ENCODE results near the gene TIGD1. TPM values are rescaled to one million over a fixed set of nuclear protein-coding genes. Genes with fewer than 3 reads are reported as not detected.

TIGD1 gene
- polyA plus RNA-seq, 3 donors: 1.6 to 4.1 (median 2.1) TPM

- Histone ChIP-seq H3K4me2 (replicated peaks; ENCODE audit: extremely low read depth, low read length, poor library complexity, severe bottlenecking) (no peak overlapping the region), H3K4me1 (ENCODE audit: control insufficient read depth in 1 of 2, insufficient read depth in 2 of 2, low read length in 2 of 2) (peaks cover under 1% of the 10 kb centered on the region in 2 donors), H3K4me3 (replicated peaks in 1 of 3; ENCODE audit: low read depth in 2 of 3, low read length in 3 of 3) (no peak overlapping the region), H3K36me3 (replicated peaks in 1 of 2; ENCODE audit: control insufficient read depth in 1 of 2, insufficient read depth in 2 of 2, low read length in 2 of 2) (peaks cover 43 to 79% of the 10 kb centered on the region in 2 donors), H3K9ac (ENCODE audit: insufficient read depth, low read length, poor library complexity, severe bottlenecking) (no peak overlapping the region), H3K79me2 (ENCODE audit: insufficient read depth, low read length) (no peaks in the 10 kb centered on the region), H3K27me3 (ENCODE audit: control insufficient read depth in 2 of 2, insufficient read depth in 2 of 2, low read length in 2 of 2) (no peaks in the 10 kb centered on the region), H4K20me1 (ENCODE audit: insufficient read depth, low read length) (no peaks in the 10 kb centered on the region), H2AFZ (ENCODE audit: insufficient read depth, low read depth, low read length, poor library complexity, severe bottlenecking) (no peak overlapping the region), H3K9me3 (replicated peaks in 1 of 2; ENCODE audit: control insufficient read depth in 1 of 2, insufficient read depth in 1 of 2, low read length in 2 of 2) (no peaks in the 10 kb centered on the region), H3K27ac (ENCODE audit: low read depth in 1 of 2, low read length in 2 of 2) (no peak overlapping the region)
- Mint-ChIP-seq H3K4me3 (no peak overlapping the region), H3K9me3 (peaks cover 0 to 2% (median 0%) of the 10 kb centered on the region in 7 donors), H3K36me3 (peaks cover 59 to 74% of the 10 kb centered on the region in 2 donors), H3K27ac (peak overlapping the region in 1 of 7 donors; percentile 25), H3K27me3 (ENCODE audit: low read depth in 3 of 3) (no peaks in the 10 kb centered on the region), H3K4me1 (peaks cover 5% of the 10 kb centered on the region)
- DNase-seq: no peak
- intact Hi-C loops (cut with micrococcal nuclease): no loop called here
- no peak for TF ChIP-seq CTCF (IDR thresholded peaks at IDR 0.05)
Measured at GRCh38 chr2:232581725-232582124, 31.4 kb upstream of the TIGD1 start.

- Histone ChIP-seq H4K20me1 (ENCODE audit: insufficient read depth, low read length) (no peaks in the 10 kb centered on the region), H3K79me2 (ENCODE audit: insufficient read depth, low read length) (no peaks in the 10 kb centered on the region), H2AFZ (ENCODE audit: insufficient read depth, low read depth, low read length, poor library complexity, severe bottlenecking) (no peak overlapping the region), H3K9me3 (replicated peaks in 1 of 2; ENCODE audit: control insufficient read depth in 1 of 2, insufficient read depth in 1 of 2, low read length in 2 of 2) (no peaks in the 10 kb centered on the region), H3K27me3 (ENCODE audit: control insufficient read depth in 2 of 2, insufficient read depth in 2 of 2, low read length in 2 of 2) (no peaks in the 10 kb centered on the region), H3K27ac (ENCODE audit: low read depth in 1 of 2, low read length in 2 of 2) (no peak overlapping the region), H3K9ac (ENCODE audit: insufficient read depth, low read length, poor library complexity, severe bottlenecking) (no peak overlapping the region), H3K36me3 (replicated peaks in 1 of 2; ENCODE audit: control insufficient read depth in 1 of 2, insufficient read depth in 2 of 2, low read length in 2 of 2) (peaks cover 48 to 89% of the 10 kb centered on the region in 2 donors), H3K4me1 (ENCODE audit: control insufficient read depth in 1 of 2, insufficient read depth in 2 of 2, low read length in 2 of 2) (no peaks in the 10 kb centered on the region), H3K4me2 (replicated peaks; ENCODE audit: extremely low read depth, low read length, poor library complexity, severe bottlenecking) (no peak overlapping the region), H3K4me3 (replicated peaks in 1 of 3; ENCODE audit: low read depth in 2 of 3, low read length in 3 of 3) (no peak overlapping the region)
- 100% methylated on average over 3 of the region's 6 CpGs for WGBS (ENCODE audit: insufficient coverage)
- DNase-seq: no peak
- intact Hi-C loops (cut with micrococcal nuclease): no loop called here
- H3K27ac Mint-ChIP-seq: no peak overlapping the region
- H3K4me1 Mint-ChIP-seq: no peaks in the 10 kb centered on the region
- peaks cover 0 to 2% (median 0%) of the 10 kb centered on the region in 7 donors for H3K9me3 Mint-ChIP-seq
- H3K4me3 Mint-ChIP-seq: no peak overlapping the region
- no peak for TF ChIP-seq CTCF (IDR thresholded peaks at IDR 0.05)
- no peaks in the 10 kb centered on the region for H3K27me3 Mint-ChIP-seq (ENCODE audit: low read depth in 3 of 3)
- peaks cover 64 to 85% of the 10 kb centered on the region in 2 donors for H3K36me3 Mint-ChIP-seq
Measured at GRCh38 chr2:232580648-232580981, 30.3 kb upstream of the TIGD1 start.
